Measurements from ENCODE around the gene LRIG1.

LRIG1 gene

DNA sequence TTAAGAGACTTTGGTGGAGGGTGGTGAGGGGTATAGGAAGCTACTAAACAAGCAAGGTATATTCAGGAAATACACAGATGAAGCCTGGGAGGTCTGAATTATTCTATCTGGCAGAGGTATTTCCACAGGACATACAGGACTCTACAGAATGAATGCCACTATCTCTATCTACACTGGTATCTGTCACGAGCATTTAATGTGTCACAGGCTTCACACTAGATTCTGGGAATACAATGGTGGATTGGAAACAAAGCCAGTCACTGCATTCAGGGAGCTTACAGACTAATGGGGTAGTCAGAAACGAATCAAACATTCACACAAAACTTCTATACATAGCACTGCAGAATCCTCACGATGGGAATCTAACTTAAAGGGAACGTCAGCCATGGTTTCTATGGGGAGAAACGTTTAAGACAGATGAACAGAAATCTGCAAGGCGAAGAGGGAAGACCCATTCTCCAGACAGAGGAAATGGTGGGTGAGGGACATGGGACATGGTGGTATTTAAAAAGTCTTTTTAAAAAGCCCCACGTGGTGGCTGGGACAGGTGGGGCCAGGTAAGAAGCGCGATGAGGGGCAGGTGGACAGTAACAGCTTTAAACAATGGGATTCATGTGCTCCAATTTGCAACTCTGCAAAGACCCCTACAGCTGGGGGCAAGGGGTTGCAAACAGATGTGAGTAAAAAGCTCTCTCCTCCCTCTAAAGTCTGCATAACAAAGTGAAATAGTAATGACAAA, 16.5 kb downstream of the LRIG1 start:
- no peak overlapping the region for H3K4me3 ChIP-seq (replicated peaks; ENCODE audit: low read depth, low read length)
- TF ChIP-seq, protein P1, sequence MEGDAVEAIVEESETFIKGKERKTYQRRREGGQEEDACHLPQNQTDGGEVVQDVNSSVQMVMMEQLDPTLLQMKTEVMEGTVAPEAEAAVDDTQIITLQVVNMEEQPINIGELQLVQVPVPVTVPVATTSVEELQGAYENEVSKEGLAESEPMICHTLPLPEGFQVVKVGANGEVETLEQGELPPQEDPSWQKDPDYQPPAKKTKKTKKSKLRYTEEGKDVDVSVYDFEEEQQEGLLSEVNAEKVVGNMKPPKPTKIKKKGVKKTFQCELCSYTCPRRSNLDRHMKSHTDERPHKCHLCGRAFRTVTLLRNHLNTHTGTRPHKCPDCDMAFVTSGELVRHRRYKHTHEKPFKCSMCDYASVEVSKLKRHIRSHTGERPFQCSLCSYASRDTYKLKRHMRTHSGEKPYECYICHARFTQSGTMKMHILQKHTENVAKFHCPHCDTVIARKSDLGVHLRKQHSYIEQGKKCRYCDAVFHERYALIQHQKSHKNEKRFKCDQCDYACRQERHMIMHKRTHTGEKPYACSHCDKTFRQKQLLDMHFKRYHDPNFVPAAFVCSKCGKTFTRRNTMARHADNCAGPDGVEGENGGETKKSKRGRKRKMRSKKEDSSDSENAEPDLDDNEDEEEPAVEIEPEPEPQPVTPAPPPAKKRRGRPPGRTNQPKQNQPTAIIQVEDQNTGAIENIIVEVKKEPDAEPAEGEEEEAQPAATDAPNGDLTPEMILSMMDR (IDR thresholded peaks at IDR 0.05; ENCODE audit: low read length, missing control alignments), result no peak
- DNase-seq (ENCODE audit: low read depth), result no peak

DNA sequence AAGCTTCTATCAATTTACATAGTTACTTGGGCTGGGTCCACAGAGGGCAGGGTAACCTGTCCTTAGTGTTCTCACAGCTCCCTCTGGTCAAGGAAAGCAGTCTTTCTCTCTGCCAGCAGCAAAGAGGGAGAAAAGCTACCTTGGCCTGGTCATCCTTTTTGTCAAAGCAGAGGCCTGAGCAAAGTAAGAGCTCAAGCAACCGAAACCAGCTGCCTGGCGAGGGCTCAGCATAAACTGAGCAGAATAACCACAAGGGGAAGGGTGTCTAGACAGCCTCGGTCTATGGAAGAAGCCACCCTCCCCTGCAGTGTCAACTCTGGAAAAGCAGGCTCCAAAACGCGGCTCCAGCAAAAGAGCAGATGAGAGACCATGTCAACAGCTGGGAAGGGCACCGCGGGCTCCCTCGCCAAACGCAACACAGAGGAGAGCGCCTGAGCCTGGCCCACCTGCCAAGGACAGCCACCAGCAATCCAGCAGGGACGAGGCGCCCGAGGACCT, 17.4 kb downstream of the LRIG1 start:
- H3K4me3 ChIP-seq (replicated peaks; ENCODE audit: low read depth, low read length), result no peak overlapping the region
- TF ChIP-seq, protein P1 (IDR thresholded peaks at IDR 0.05; ENCODE audit: low read length, missing control alignments), result no peak
- no peak for DNase-seq (ENCODE audit: low read depth)

DNA sequence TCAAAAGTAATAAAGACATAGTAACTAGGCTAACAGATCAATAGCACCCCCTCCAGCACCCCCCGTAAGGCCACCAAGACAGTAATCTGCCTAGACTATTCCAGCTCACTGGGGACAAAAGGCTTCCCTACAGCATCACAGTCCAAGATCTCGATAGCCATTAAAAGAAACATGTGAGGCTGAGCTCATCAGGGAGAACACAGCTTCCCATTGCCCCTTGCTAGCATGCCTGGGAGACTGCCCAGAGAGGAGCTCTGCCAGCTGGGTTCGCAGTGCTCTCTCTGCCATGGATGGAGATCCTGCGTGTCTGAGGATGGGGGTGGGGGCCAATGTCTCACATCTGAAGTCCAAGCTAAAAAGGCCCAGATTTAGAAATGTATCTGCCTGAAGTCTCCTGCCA, 17.8 kb downstream of the LRIG1 start:
- DNase-seq (ENCODE audit: low read depth), result peak; percentile 44
- TF ChIP-seq, protein P1 (IDR thresholded peaks at IDR 0.05; ENCODE audit: low read length, missing control alignments), result no peak
- H3K4me3 ChIP-seq (replicated peaks; ENCODE audit: low read depth, low read length), result no peak overlapping the region

DNA sequence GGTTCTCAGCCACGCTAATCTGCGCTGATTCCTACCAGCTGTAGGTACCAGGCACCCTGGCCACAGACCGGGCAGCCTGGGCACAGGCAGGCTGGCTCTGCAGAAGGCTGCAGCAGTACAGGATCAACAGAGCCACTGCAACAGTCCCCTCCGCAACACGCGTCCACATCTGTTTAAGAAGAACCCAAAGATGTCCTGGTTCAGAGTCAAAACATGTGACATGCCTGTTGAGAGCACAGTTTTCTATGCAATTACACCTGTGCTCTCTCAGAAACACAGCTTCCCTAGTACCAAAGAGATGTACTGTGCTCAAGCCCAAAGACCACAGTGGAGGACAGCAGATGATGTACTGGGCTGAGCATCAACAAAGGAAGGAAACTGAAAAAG, 18.8 kb downstream of the LRIG1 start:
- DNase-seq (ENCODE audit: low read depth), result no peak
- H3K4me3 ChIP-seq (replicated peaks; ENCODE audit: low read depth, low read length), result no peak overlapping the region
- TF ChIP-seq, protein P1 (IDR thresholded peaks at IDR 0.05; ENCODE audit: low read length, missing control alignments), result no peak

DNA sequence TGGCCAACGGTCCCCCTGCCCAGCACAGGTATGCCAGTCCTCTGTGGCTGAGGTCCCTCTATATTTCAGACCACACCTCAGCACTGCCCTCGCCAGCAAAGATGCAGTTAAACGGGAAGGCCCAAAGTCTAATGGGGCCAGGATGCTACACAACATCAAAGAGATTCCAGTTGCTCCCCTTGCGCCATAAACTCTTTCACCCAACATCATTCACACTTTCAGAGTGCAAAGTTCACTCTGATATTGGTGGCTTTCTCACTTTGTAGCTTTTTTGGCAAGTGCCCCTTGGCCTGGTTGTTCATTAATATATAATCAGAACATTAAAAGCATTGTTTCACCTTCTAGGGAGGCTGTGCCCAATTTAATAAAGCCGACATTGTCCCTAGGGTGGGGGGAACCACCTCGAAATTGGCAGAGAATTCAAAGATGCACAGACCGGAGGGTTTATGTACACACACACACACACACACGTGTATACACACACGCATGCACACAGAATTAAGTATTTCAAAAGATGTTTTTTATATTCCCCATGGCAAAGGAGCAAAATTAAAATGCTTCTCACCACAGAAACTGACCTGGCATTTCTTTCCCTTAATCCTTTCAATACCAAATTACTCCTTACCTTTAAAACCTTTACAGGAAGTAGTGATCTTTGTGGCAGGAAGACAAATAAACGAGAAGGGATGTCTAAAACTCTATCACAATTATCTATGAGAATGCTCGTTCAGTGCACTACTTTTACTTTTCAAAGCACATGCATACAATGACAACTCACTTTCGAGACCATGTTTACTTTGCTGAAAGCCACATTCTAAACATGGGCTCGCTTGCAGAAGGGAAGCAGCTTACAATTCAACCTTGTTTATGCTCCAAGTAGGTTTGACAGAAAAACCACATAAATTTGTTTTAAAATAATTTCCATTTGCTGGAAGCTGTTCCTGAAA, 19.5 kb downstream of the LRIG1 start:
- TF ChIP-seq, protein P1 (IDR thresholded peaks at IDR 0.05; ENCODE audit: low read length, missing control alignments), result no peak
- no peak overlapping the region for H3K4me3 ChIP-seq (replicated peaks; ENCODE audit: low read depth, low read length)
- no peak for DNase-seq (ENCODE audit: low read depth)

DNA sequence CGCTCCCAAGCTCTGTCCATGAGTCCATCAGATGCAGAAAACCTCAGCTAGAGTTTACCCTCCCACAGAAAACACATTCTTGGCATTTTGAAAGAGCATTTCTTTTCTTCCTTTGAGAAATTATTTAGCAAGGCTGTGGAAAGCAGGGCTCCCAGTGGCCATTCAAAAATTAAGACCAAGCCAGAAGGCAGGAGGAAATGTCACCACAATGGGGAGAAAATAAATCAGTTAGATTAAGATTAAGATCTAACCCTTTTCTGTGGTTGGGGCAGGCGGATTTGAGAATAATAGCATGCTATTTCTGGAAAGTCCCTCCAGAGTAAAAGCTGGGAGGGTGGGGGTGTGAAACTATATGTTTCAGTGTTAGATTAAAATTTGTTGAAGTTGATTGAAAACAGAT, 20.2 kb downstream of the LRIG1 start:
- H3K4me3 ChIP-seq (replicated peaks; ENCODE audit: low read depth, low read length), result no peak overlapping the region
- TF ChIP-seq, protein P1 (IDR thresholded peaks at IDR 0.05; ENCODE audit: low read length, missing control alignments), result no peak
- peak; percentile 49 for DNase-seq (ENCODE audit: low read depth)
